Hepatocyte (in vitro differentiated cells): ENCODE data around the gene GPRC5C. TPM values are rescaled to one million over a fixed set of nuclear protein-coding genes. Genes with fewer than 3 reads are reported as not detected.

Source experiments
- DNase-seq: peaks from one replicate; pipeline ENCODE4 v3.0.0-alpha.2; 2016; ENCODE audit warnings: low spot score
- H2AFZ ChIP-seq: fragments of 200-600 bp; sonication (generic); 2 replicates; pipeline ENCODE4 v1.6.0; 2016; ENCODE audit warnings: antibody characterized with exemption, mild to moderate bottlenecking
- H3K27ac ChIP-seq: fragments of 200-600 bp; sonication (generic); 2 replicates; pipeline ENCODE4 v1.5.1; 2016; ENCODE audit warnings: mild to moderate bottlenecking
- H3K27me3 ChIP-seq: fragments of 200-600 bp; sonication (generic); 2 replicates; pipeline ENCODE4 v1.6.1; 2016
- H3K36me3 ChIP-seq: fragments of 200-600 bp; sonication (generic); replicated peaks from 2 replicates; pipeline ENCODE4 v1.5.1; 2016; ENCODE audit warnings: low read depth; ENCODE audit not compliant: insufficient read depth
- H3K4me1 ChIP-seq: fragments of 200-600 bp; sonication (generic); 2 replicates; pipeline ENCODE4 v1.5.1; 2016; ENCODE audit warnings: mild to moderate bottlenecking, moderate library complexity; ENCODE audit not compliant: insufficient read depth
- H3K4me2 ChIP-seq: fragments of 200-600 bp; sonication (generic); 2 replicates; pipeline ENCODE4 v1.6.0; 2016
- H3K4me3 ChIP-seq: fragments of 200-600 bp; sonication (generic); 2 replicates; pipeline ENCODE4 v1.5.1; 2016; ENCODE audit warnings: mild to moderate bottlenecking
- H3K79me2 ChIP-seq: fragments of 200-600 bp; sonication (generic); 2 replicates; pipeline ENCODE4 v1.6.0; 2017; ENCODE audit warnings: mild to moderate bottlenecking
- H3K9me2 ChIP-seq: fragments of 200-600 bp; sonication (generic); replicated peaks from 2 replicates; pipeline ENCODE4 v1.6.0; 2017; ENCODE audit warnings: mild to moderate bottlenecking; ENCODE audit not compliant: insufficient read depth
- H3K9me3 ChIP-seq: fragments of 200-600 bp; sonication (generic); 2 replicates; pipeline ENCODE4 v1.5.1; 2016; ENCODE audit warnings: low read depth, mild to moderate bottlenecking
- H4K20me1 ChIP-seq: fragments of 200-600 bp; sonication (generic); 2 replicates; pipeline ENCODE4 v1.6.0; 2016; ENCODE audit warnings: mild to moderate bottlenecking; ENCODE audit not compliant: insufficient read depth, poor library complexity, severe bottlenecking
- CTCF ChIP-seq: fragments of 200-600 bp; sonication (generic); IDR thresholded peaks from 2 replicates; pipeline ENCODE4 v1.5.1; 2016; ENCODE audit warnings: antibody characterized with exemption, mild to moderate bottlenecking; ENCODE audit not compliant: poor library complexity
- EZH2 ChIP-seq: fragments of 200-600 bp; sonication (generic); IDR thresholded peaks from 2 replicates; pipeline ENCODE4 v1.6.1; 2016; ENCODE audit warnings: antibody characterized with exemption, mild to moderate bottlenecking, borderline replicate concordance
- EZH2phosphoT487 ChIP-seq: fragments of 200-600 bp; sonication (generic); IDR thresholded peaks from one replicate; pipeline ENCODE4 v1.6.1; 2018; ENCODE audit warnings: antibody characterized with exemption, mild to moderate bottlenecking, low read depth, moderate library complexity; ENCODE audit not compliant: unreplicated experiment, severe bottlenecking
- WGBS: methylation state at CpG from one replicate; pipeline ENCODE4 v1.1.6; 2016; ENCODE audit warnings: low lambda C conversion rate; ENCODE audit errors: missing lambda C conversion rate; 5-methylcytosine and 5-hydroxymethylcytosine counted together
- polyA plus RNA-seq: library from polyadenylated mRNA; unstranded; fragments of >200 nt; fragmentation: Nextera tagmentation; extraction: Ambion mirVana; gene quantifications from 2 replicates; pipeline ENCODE4 v1.2.1, GENCODE V29; 2016
- total RNA-seq: library from RNA; depleted of rRNA; stranded (reverse); fragments of >200 nt; gene quantifications from 2 replicates; pipeline ENCODE4 v1.2.3, GENCODE V29; 2014

GPRC5C gene
- total and polyA plus RNA-seq, 2 experiments from 2014 or later, result 150 to 237 TPM

GRCh38 chr17:74471341-74471740 is 39.5 kb downstream of the GPRC5C start:
- no peak for DNase-seq
- Histone ChIP-seq H3K9me3 (peaks cover 4% of the 10 kb centered on the region), H3K4me3 (no peak overlapping the region), H4K20me1 (no peaks in the 10 kb centered on the region), H3K27me3 (no peaks in the 10 kb centered on the region), H2AFZ (no peak overlapping the region), H3K9me2 (no peaks in the 10 kb centered on the region), H3K79me2 (no peaks in the 10 kb centered on the region), H3K36me3 (no peaks in the 10 kb centered on the region), H3K4me2 (no peak overlapping the region), H3K4me1 (no peaks in the 10 kb centered on the region), H3K27ac (no peak overlapping the region)
- TF ChIP-seq EZH2phosphoT487 (no peak), EZH2 (no peak), CTCF (no peak)
- WGBS, result 90% methylated on average over 3 of the region's 3 CpGs

- no peak overlapping the region for H3K27ac ChIP-seq
- H3K4me1 ChIP-seq, result no peaks in the 10 kb centered on the region
- DNase-seq, result no peak
- H2AFZ ChIP-seq, result no peak overlapping the region
- H3K9me2 ChIP-seq, result no peaks in the 10 kb centered on the region
- H3K36me3 ChIP-seq, result no peaks in the 10 kb centered on the region
- H3K4me3 ChIP-seq, result no peak overlapping the region
- H3K27me3 ChIP-seq, result no peaks in the 10 kb centered on the region
- H3K9me3 ChIP-seq, result peaks cover 4% of the 10 kb centered on the region
- 93% methylated on average over 4 of the region's 4 CpGs for WGBS
- no peaks in the 10 kb centered on the region for H3K79me2 ChIP-seq
- TF ChIP-seq CTCF (no peak), EZH2phosphoT487 (no peak), EZH2 (no peak)
- H4K20me1 ChIP-seq, result no peaks in the 10 kb centered on the region
- no peak overlapping the region for H3K4me2 ChIP-seq
Measured at GRCh38 chr17:74472890-74473289, 41.0 kb downstream of the GPRC5C start.

GRCh38 chr17:74473294-74473693 is 41.4 kb downstream of the GPRC5C start:
- no peak for DNase-seq
- no peak overlapping the region for H3K4me2 ChIP-seq
- H3K79me2 ChIP-seq, result no peaks in the 10 kb centered on the region
- H3K36me3 ChIP-seq, result no peaks in the 10 kb centered on the region
- no peaks in the 10 kb centered on the region for H4K20me1 ChIP-seq
- H3K27ac ChIP-seq, result no peak overlapping the region
- no peaks in the 10 kb centered on the region for H3K4me1 ChIP-seq
- H3K9me3 ChIP-seq, result peaks cover 4% of the 10 kb centered on the region
- no peak overlapping the region for H3K4me3 ChIP-seq
- H2AFZ ChIP-seq, result no peak overlapping the region
- no peaks in the 10 kb centered on the region for H3K27me3 ChIP-seq
- no peaks in the 10 kb centered on the region for H3K9me2 ChIP-seq
- TF ChIP-seq EZH2 (no peak), EZH2phosphoT487 (no peak), CTCF (no peak)
- WGBS, result 84% methylated on average over 8 of the region's 8 CpGs
